ENCODE data around the gene DNAJC30. TPM values are rescaled to one million over a fixed set of nuclear protein-coding genes. Genes with fewer than 3 reads are reported as not detected.

DNAJC30 gene
- polyA plus RNA-seq, 1 donor from 2014 or later = 1.3 TPM

Small RNA genes lying within 50 kb of the gene (small RNA-seq; reads per million reads assigned to genes)
- gene MIR4284 = 0.10 to 0.33 (median 0.16) reads per million in 3 experiments
- gene RN7SL265P = 0 reads per million in 3 experiments

Other genes starting within 250 kb of the DNAJC30 start
- 1.0 and 2.9 TPM in 2 replicates for gene FZD9, start 249.7 kb downstream of the DNAJC30 start, polyA plus RNA-seq
- gene BAZ1B, start 161.2 kb downstream of the DNAJC30 start, polyA plus RNA-seq = 33.4 and 35.0 TPM in 2 replicates
- 23.6 and 27.3 TPM in 2 replicates for gene BCL7B, start 125.8 kb downstream of the DNAJC30 start, polyA plus RNA-seq
- gene TBL2, start 104.9 kb downstream of the DNAJC30 start, polyA plus RNA-seq = 38.6 and 53.5 TPM in 2 replicates
- gene MLXIPL, start 58.9 kb downstream of the DNAJC30 start, polyA plus RNA-seq = 1.8 TPM in 1 of 2 replicates, not detected in the other
- gene VPS37D, start 15.6 kb downstream of the DNAJC30 start, polyA plus RNA-seq = 52.7 and 56.3 TPM in 2 replicates
- gene BUD23, start 144 bp upstream of the DNAJC30 start, polyA plus RNA-seq = 75.9 and 82.9 TPM in 2 replicates
- 123 and 144 TPM in 2 replicates for gene STX1A, start 36.2 kb upstream of the DNAJC30 start, polyA plus RNA-seq
- 12.8 and 26.0 TPM in 2 replicates for gene ABHD11, start 55.3 kb upstream of the DNAJC30 start, polyA plus RNA-seq
- not detected in 2 replicates for gene CLDN3, start 86.8 kb upstream of the DNAJC30 start, polyA plus RNA-seq
- 0.09 TPM in 1 of 2 replicates, not detected in the other for gene CLDN4, start 147.5 kb upstream of the DNAJC30 start, polyA plus RNA-seq
- 1.8 and 2.4 TPM in 2 replicates for gene METTL27, start 159.1 kb upstream of the DNAJC30 start, polyA plus RNA-seq
- gene TMEM270, start 177.7 kb upstream of the DNAJC30 start, polyA plus RNA-seq = not detected in 2 replicates